ENCODE data around the gene ANO4.

ANO4 gene

GRCh38 chr12:101108130-101108529 is 313.6 kb downstream of the ANO4 start:
- no peaks in the 10 kb centered on the region for H4K20me1 ChIP-seq (ENCODE audit: low read depth, low read length)
- no peaks in the 10 kb centered on the region for H3K27me3 ChIP-seq (ENCODE audit: low read length)
- H3K36me3 ChIP-seq (ENCODE audit: low read length): no peaks in the 10 kb centered on the region
- no peak overlapping the region for H3K4me3 ChIP-seq (ENCODE audit: insufficient read depth, low read length, poor library complexity, severe bottlenecking)
- no peak overlapping the region for H3K27ac ChIP-seq (ENCODE audit: low read depth, low read length)
- H3K9me2 ChIP-seq (replicated peaks; ENCODE audit: insufficient read depth, low read length): no peaks in the 10 kb centered on the region
- no peaks in the 10 kb centered on the region for H3F3A ChIP-seq (ENCODE audit: insufficient read depth)
- no peak overlapping the region for H3K9ac ChIP-seq (ENCODE audit: low read length)
- H2AFZ ChIP-seq (ENCODE audit: low read depth, low read length, severe bottlenecking): no peak overlapping the region
- TF ChIP-seq CTCF (IDR thresholded peaks at IDR 0.05; ENCODE audit: insufficient read depth, low read length, poor library complexity, severe bottlenecking) (no peak), EZH2phosphoT487 (conservative IDR thresholded peaks at IDR 0.05; ENCODE audit: low read length) (no peak)
- H3K9me3 ChIP-seq (ENCODE audit: insufficient read depth, low read length): no peaks in the 10 kb centered on the region
- H3K4me2 ChIP-seq (ENCODE audit: low read depth, low read length, poor library complexity, severe bottlenecking): no peak overlapping the region
- no peaks in the 10 kb centered on the region for H3K79me2 ChIP-seq (ENCODE audit: insufficient read depth, low read length)

- H3K27me3 ChIP-seq (ENCODE audit: low read length): no peaks in the 10 kb centered on the region
- H3K9ac ChIP-seq (ENCODE audit: low read length): no peak overlapping the region
- no peaks in the 10 kb centered on the region for H3K79me2 ChIP-seq (ENCODE audit: insufficient read depth, low read length)
- no peaks in the 10 kb centered on the region for H4K20me1 ChIP-seq (ENCODE audit: low read depth, low read length)
- H3K9me2 ChIP-seq (replicated peaks; ENCODE audit: insufficient read depth, low read length): no peaks in the 10 kb centered on the region
- no peak overlapping the region for H2AFZ ChIP-seq (ENCODE audit: low read depth, low read length, severe bottlenecking)
- no peak overlapping the region for H3K27ac ChIP-seq (ENCODE audit: low read depth, low read length)
- no peak overlapping the region for H3K4me3 ChIP-seq (ENCODE audit: insufficient read depth, low read length, poor library complexity, severe bottlenecking)
- no peaks in the 10 kb centered on the region for H3K36me3 ChIP-seq (ENCODE audit: low read length)
- no peaks in the 10 kb centered on the region for H3K9me3 ChIP-seq (ENCODE audit: insufficient read depth, low read length)
- no peak for TF ChIP-seq EZH2phosphoT487 (conservative IDR thresholded peaks at IDR 0.05; ENCODE audit: low read length)
- no peak for TF ChIP-seq CTCF (IDR thresholded peaks at IDR 0.05; ENCODE audit: insufficient read depth, low read length, poor library complexity, severe bottlenecking)
- no peaks in the 10 kb centered on the region for H3F3A ChIP-seq (ENCODE audit: insufficient read depth)
- no peak overlapping the region for H3K4me2 ChIP-seq (ENCODE audit: low read depth, low read length, poor library complexity, severe bottlenecking)
Observed at GRCh38 chr12:101110866-101111265, 316.3 kb downstream of the ANO4 start.

GRCh38 chr12:101111441-101111840 is 316.9 kb downstream of the ANO4 start:
- Histone ChIP-seq H3K4me2 (ENCODE audit: low read depth, low read length, poor library complexity, severe bottlenecking) (no peak overlapping the region), H3K79me2 (ENCODE audit: insufficient read depth, low read length) (no peaks in the 10 kb centered on the region), H3K27me3 (ENCODE audit: low read length) (no peaks in the 10 kb centered on the region), H3K36me3 (ENCODE audit: low read length) (no peaks in the 10 kb centered on the region), H2AFZ (ENCODE audit: low read depth, low read length, severe bottlenecking) (no peak overlapping the region), H4K20me1 (ENCODE audit: low read depth, low read length) (no peaks in the 10 kb centered on the region), H3K4me3 (ENCODE audit: insufficient read depth, low read length, poor library complexity, severe bottlenecking) (no peak overlapping the region), H3K9me3 (ENCODE audit: insufficient read depth, low read length) (no peaks in the 10 kb centered on the region), H3K9me2 (replicated peaks; ENCODE audit: insufficient read depth, low read length) (no peaks in the 10 kb centered on the region), H3F3A (ENCODE audit: insufficient read depth) (no peaks in the 10 kb centered on the region), H3K27ac (ENCODE audit: low read depth, low read length) (no peak overlapping the region), H3K9ac (ENCODE audit: low read length) (no peak overlapping the region)
- TF ChIP-seq EZH2phosphoT487 (conservative IDR thresholded peaks at IDR 0.05; ENCODE audit: low read length) (no peak), CTCF (IDR thresholded peaks at IDR 0.05; ENCODE audit: insufficient read depth, low read length, poor library complexity, severe bottlenecking) (no peak)

Measured in SU-DHL-6 (cell line).